DMS 273 treated with DMSO at 0.1 percent for 48 hours (cell line): Measurements from ENCODE around the gene AQP5.
"Not testable (repeated sequence)": the region's sequence is repeated elsewhere in the genome, so short reads cannot be mapped to it uniquely, and the experiment has no call there.

Source experiments
- DNase-seq: peaks from one replicate; lab custom pipeline; 2025; lab: John Stamatoyannopoulos, UW

AQP5 gene

GRCh38 chr12:49980501-49981349 is 19.1 kb downstream of the AQP5 start:
- no peak for DNase-seq

DNA sequence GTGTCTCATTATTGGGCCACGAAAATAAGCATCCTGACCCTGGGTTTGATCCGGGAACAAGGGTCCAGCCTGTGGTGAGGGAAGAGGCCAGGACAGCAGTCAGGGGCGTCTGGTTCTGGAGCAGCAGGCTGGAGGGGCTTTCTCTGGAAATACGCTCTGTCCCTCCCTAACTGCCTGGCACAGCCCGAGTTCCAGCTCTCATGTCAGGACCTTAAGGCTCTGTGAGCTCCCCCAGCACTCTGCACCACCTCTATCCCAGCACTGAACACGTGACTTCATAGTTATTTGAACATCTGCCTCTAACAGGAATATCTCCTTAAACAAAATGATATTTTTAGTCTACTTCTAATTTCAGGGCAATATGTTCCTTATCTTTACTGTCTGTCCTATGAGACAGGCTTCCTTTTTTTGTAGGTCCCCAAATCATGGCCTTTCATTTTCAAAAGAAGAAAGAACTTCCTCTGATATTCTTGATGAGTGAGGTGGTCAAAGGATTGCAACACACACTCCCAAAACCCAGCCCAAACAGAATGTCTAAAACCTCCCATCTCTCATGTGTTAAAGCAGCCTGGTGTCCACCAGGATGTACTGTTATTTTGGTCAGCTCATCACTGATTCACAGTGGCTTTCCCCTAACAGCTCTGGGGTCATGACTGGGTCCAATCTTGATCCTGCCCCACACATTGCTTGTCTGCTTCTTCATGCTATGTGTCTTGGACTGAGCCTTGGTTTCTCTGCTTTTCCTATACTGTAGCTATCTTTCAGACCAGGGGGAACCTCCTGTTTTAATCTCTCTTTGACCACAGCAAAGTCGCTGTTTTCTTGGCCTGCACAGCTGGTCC is 20.8 kb downstream of the AQP5 start:
- no peak for DNase-seq

GRCh38 chr12:49983892-49984291 is 22.2 kb downstream of the AQP5 start:
- peak; percentile 72 for DNase-seq

GRCh38 chr12:49984476-49985359 is 23.0 kb downstream of the AQP5 start:
- DNase-seq = no peak

GRCh38 chr12:49985981-49986380 is 24.3 kb downstream of the AQP5 start:
- DNase-seq = no peak

DNA sequence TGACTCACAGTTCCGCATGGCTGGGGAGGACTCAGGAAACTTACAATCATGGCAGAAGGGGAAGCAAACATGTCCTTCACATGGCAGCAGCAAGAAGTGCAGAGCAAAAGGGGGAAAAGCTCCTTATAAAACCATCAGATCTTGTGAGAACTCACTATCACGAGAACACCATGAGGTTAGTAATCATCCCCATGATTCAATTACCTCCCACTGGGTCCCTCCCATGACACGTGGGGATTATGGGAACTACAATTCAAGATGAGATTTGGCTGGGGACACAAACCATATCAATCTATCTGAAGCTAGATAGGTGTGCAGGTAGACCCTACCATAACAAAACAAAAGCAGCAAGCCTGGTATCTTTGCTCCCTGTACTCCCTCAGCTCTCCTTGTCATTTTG is 24.8 kb downstream of the AQP5 start:
- not testable (repeated sequence) for DNase-seq

GRCh38 chr12:49987625-49988303 is 26.1 kb downstream of the AQP5 start:
- DNase-seq = peak; percentile 54

DNA sequence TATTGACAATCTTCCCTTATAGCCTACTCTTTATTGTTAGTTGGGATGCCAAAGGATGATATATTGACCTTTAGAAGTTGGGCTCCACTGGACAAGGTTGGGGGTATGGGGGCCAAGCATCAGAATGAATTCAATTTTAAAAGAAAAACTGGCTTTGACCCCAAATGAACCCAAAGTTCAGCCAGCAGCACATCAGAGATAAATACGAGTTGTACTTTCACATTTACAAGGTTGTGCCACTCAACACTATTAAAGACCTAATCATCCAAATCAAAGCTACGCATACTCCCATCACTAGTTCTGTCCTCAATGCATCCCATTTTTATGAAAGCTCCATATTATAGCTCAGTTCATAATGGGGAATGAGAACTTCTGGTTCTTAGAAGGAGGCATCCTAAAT is 27.7 kb downstream of the AQP5 start:
- not testable (repeated sequence) for DNase-seq

DNA sequence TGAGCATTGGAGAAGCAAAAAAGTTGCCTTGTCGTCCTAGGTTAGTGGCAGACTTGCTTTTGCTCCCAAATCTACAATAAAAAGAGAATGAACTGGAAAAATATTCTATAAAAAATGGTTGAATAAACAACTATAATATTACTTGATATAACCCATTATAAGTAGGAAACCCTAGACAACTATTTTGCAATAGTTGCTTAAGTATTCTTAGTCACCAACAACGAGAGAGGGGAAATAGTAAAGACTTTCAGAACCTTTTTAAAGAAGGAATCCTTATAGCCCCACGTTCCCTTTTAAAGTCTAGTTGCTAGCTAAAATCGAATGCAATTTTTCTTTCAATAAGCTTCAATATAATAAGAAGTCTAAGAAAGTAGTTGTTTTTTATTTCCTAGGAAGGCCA is 28.6 kb downstream of the AQP5 start:
- no peak for DNase-seq

DNA sequence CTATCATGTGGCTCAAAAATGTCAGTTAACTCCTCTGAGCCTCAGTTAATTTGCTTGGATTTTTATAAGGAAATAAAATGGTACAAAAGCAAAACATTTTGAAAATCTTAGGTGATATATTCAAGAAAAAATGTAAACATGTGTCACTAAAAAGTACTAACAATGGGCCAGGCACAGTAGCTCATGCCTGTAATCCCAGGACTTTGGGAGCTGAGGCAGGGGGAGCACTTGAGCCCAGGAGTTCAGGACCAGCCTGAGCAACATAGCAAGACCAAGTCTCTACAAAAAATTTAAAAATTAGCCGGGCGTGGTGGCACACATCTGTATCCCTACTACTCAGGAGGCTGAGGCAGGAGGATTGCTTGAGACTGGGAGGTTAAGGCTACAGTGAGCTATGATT is 36.8 kb downstream of the AQP5 start:
- DNase-seq = no peak

DNA sequence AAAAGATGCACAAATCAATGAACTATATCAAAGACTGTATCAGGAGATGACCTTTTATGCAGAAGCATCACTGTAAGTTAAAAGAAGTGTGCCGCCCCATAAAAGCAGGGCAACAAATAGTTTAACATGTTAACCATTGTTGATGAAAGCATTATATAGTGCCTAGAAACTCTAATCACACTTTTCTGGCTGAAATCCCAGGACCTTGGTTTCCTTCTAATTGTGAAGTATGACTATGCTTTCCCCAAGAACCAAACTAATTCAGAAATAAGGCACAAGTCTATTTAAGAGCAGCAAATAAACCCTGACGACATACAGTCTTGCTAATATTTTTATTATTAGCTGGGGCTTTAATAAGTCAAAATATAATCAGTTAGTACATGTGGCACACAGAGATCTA is 41.9 kb downstream of the AQP5 start:
- no peak for DNase-seq

DNA sequence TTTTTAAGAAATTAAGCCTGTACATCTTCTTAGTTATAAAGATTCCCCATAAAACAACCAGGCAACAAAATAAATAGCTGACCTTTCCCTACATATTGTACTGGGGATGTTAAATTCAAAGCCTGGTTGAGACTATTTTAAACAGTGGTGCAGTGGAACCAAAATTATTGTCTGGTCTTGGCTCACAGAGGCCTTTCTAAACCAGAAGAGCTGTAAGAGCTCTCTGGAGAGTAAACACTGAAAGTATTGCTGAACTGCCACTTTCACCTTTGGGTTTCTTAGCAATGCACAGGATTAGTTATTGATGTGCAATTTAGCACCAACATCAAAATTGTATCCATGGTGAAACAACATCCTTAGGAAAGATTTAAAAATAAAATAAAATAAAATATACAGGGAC is 43.0 kb downstream of the AQP5 start:
- no peak for DNase-seq

GRCh38 chr12:50005175-50005574 is 43.5 kb downstream of the AQP5 start:
- DNase-seq = no peak

DNA sequence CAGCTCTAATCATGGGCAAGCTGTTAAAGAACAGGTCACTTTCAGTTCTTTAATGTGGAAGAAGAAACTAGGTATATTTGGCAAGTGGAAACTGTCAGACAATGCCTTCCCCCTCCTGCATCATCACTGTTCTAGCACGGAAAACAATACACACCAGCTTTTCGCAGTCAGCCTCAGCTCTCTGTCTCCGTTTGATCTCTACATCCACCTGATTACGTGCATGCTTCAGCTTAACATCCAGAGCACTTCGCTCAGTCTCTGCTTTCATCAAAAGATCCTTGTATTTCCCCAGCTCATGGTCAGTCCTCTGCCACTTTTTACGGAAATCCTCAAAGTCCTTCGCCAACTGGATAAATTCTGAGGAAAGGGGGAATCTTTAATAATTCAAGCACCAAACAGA is 44.6 kb downstream of the AQP5 start:
- DNase-seq = no peak

DNA sequence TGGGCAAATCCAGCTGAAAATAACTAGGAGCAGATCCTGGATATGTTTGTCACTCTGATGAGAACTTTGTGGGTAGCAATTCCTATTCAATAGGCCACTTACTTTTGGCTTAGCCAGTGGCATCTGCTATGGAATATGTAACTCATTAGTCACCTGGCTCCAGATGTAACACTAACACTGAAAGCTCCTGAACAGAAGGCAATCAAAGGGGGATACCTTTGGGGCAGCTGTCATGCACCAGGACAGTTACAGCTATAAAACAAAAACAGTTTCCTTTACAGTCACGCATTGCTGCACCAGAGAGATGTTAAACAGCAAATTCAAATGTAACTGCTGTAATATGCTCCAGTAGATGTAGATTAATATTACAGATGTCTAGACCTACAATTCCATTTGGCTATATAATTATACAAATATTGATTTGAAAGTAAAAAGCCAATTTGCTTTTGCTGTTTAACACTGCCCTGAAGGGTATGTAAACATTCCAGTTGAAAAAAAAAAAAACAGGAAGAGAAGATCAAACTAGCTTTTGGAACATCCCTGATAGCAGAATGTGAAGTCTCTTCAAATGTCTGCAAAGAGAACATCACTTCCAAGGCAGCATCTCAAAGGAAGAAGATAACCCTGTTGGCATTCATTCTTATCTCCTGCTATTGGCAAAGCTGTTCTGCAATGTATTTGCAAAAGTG is 45.2 kb downstream of the AQP5 start:
- DNase-seq = peak; percentile 53

DNA sequence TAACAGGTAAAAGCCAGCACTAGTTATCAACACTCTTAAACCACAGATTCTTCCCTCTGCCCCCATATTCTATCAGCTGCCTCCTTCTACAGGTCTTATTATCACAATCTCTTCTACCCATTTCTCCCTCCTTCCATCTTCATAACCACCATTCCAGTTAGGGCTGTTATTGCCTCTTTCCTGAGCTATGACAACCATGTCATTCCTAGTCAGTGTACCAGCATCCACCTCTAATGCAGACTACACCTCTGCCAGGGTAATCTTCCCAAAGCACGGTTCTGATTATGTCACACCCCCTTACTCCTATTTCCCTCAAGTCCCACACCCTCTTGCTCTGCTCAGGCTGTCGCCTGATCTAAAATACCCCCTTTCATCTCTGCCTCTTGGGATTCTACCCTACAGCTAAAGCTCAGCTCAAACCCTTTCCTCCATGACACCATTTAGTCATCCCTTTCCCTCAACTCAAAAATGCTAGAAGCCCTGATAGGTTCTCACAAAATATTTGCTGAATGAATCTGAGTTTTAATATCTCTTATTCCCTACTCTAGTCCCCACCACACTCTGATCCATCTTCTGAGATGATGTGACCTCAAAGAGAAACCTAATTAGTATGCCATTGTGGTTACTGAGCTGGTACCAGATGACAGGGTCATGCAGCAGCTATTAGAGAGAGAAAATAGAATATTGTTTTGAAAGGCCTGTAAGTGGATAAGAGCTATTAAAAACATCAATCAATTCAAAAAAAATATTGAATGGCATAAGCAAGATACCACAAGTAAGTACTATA is 51.9 kb downstream of the AQP5 start:
- no peak for DNase-seq

- DNase-seq = no peak
These were observed 52.7 kb downstream of the AQP5 start for GRCh38 chr12:50014342-50014741.
